HEK293T (cell line): ENCODE data around the gene SLC35A3.

ENCODE experiments used
- ARNT ChIP-seq: fragments of 450-650 bp; IDR thresholded peaks from 2 replicates; pipeline ENCODE4 v1.6.1; 2017; ENCODE audit warnings: mild to moderate bottlenecking
- BHLHE40 ChIP-seq: fragments of 450-650 bp; IDR thresholded peaks from 2 replicates; pipeline ENCODE4 v1.6.1; 2016; ENCODE audit warnings: mild to moderate bottlenecking, moderate library complexity, borderline replicate concordance
- FOXA1 ChIP-seq: fragments of 450-650 bp; IDR thresholded peaks from 2 replicates; pipeline ENCODE4 v1.6.1; 2016; ENCODE audit warnings: mild to moderate bottlenecking
- FOXK2 ChIP-seq: fragments of 450-650 bp; IDR thresholded peaks from 2 replicates; pipeline ENCODE4 v1.6.1; 2016; ENCODE audit warnings: mild to moderate bottlenecking
- HDGF ChIP-seq: fragments of 450-650 bp; IDR thresholded peaks from 2 replicates; pipeline ENCODE4 v1.6.1; 2017; ENCODE audit warnings: antibody characterized with exemption, borderline replicate concordance
- NFRKB ChIP-seq: fragments of 450-650 bp; IDR thresholded peaks from 2 replicates; pipeline ENCODE4 v1.6.1; 2016; ENCODE audit warnings: mild to moderate bottlenecking, moderate library complexity
- SUZ12 ChIP-seq: fragments of 450-650 bp; IDR thresholded peaks from 2 replicates; pipeline ENCODE4 v1.6.1; 2016; ENCODE audit warnings: mild to moderate bottlenecking
- TARDBP ChIP-seq: fragments of 450-650 bp; IDR thresholded peaks from 2 replicates; pipeline ENCODE4 v1.6.1; 2016
- ZNF384 ChIP-seq: fragments of 450-650 bp; IDR thresholded peaks from 2 replicates; pipeline ENCODE4 v1.6.1; 2016
- TF ChIP-seq, protein P1 (sequence below): fragments of 450-650 bp; IDR thresholded peaks from 2 replicates; pipeline ENCODE4 v1.6.1; 2016

DNA sequence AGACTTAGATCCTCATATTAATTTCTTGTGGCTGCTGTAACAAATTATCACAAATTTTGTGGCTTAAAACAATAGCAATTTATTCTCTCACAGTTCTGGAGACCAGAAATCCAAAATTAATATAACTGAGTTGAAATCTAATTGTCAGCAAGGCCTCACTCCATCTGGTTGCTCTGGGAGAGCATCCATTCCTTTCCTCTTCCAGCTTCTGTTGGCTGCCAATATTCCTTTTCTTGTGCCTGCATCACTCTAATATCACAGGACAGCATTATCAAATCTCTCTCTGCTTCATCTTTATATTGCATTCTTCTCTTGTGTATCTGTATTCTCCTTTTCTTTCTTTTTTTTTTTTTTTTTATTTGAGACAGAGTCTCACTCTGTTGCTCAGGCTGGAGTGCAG, 9.3 kb downstream of the SLC35A3 start:
- TF ChIP-seq ZNF384 (no peak), BHLHE40 (no peak), HDGF (no peak), FOXK2 (no peak), FOXA1 (no peak), SUZ12 (no peak), NFRKB (no peak), ARNT (no peak), TARDBP (no peak)
- TF ChIP-seq, protein P1, sequence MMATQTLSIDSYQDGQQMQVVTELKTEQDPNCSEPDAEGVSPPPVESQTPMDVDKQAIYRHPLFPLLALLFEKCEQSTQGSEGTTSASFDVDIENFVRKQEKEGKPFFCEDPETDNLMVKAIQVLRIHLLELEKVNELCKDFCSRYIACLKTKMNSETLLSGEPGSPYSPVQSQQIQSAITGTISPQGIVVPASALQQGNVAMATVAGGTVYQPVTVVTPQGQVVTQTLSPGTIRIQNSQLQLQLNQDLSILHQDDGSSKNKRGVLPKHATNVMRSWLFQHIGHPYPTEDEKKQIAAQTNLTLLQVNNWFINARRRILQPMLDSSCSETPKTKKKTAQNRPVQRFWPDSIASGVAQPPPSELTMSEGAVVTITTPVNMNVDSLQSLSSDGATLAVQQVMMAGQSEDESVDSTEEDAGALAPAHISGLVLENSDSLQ: no peak
